GM12892 (cell line): ENCODE results near the gene ZC3H12A.
A peak's percentile ranks its signal among the peaks of the same experiment; 100 is the strongest.

Source experiments
- DNase-seq: peaks from one replicate; pipeline ENCODE4 v3.0.0; 2011; ENCODE audit not compliant: insufficient read length
- FAIRE-seq: peaks from 2 replicates; lab custom pipeline; 2011; peaks lifted over from hg19 to GRCh38; lab: Jason Lieb, UNC
- POLR2A ChIP-seq: IDR thresholded peaks from 2 replicates; pipeline ENCODE4 v1.6.1; 2011; ENCODE audit warnings: low read depth, low read length, control low read depth
- POLR2AphosphoS5 ChIP-seq: IDR thresholded peaks from 2 replicates; pipeline ENCODE4 v1.6.1; 2011; ENCODE audit warnings: low read depth, low read length, control low read depth
- TAF1 ChIP-seq: IDR thresholded peaks from 2 replicates; pipeline ENCODE4 v1.6.1; 2011; ENCODE audit warnings: low read depth, mild to moderate bottlenecking, control low read depth, low read length, borderline replicate concordance

The ZC3H12A gene

GRCh38 chr1:37476087-37476452 is 1.7 kb downstream of the ZC3H12A start:
- TF ChIP-seq TAF1 (no peak), POLR2AphosphoS5 (0 out of 2 replicates have a peak, but pooled peaks have one; percentile 16)
- FAIRE-seq = no peak
- DNase-seq = no peak

- FAIRE-seq = no peak
- no peak for TF ChIP-seq POLR2AphosphoS5
- TF ChIP-seq TAF1 = no peak
- no peak for TF ChIP-seq POLR2A
- DNase-seq = no peak
Measured at GRCh38 chr1:37476460-37477197, 2.2 kb downstream of the ZC3H12A start.

GRCh38 chr1:37477198-37477931 is 3.0 kb downstream of the ZC3H12A start:
- FAIRE-seq (peak; percentile 84), DNase-seq (peak; percentile 63)
- peak; percentile 70 for TF ChIP-seq POLR2A
- TF ChIP-seq TAF1 = 0 out of 2 replicates have a peak, but pooled peaks have one; percentile 19
- TF ChIP-seq POLR2AphosphoS5 = peak; percentile 71

GRCh38 chr1:37477946-37478345 is 3.6 kb downstream of the ZC3H12A start:
- DNase-seq (no peak), FAIRE-seq (no peak)
- no peak for TF ChIP-seq TAF1
- TF ChIP-seq POLR2A = 0 out of 2 replicates have a peak, but pooled peaks have one; percentile 11
- 0 out of 2 replicates have a peak, but pooled peaks have one; percentile 5 for TF ChIP-seq POLR2AphosphoS5

GRCh38 chr1:37478451-37478881 is 4.1 kb downstream of the ZC3H12A start:
- DNase-seq (no peak), FAIRE-seq (peak; percentile 70)
- TF ChIP-seq TAF1 (no peak), POLR2AphosphoS5 (peak; percentile 15; the same call in 1 of the 2 replicates)

DNA sequence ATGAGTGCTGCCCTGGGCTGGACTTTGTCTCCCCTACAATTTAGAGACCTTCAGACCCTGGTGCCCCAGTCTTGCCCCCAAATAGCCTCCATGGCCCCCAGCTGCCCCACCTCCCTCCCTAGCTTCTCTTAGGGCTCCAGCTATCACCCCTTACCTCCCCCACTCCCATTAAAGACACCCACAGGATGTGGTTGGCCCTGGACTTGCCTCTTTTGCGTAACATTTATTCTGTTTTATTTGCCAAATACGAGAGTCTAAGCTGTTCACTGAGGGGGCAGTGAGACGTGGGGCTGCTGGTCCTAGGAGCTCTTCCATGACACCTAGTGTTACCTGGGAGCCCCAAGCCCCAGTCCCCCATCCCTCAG is 4.5 kb downstream of the ZC3H12A start:
- DNase-seq (no peak), FAIRE-seq (no peak)
- TF ChIP-seq POLR2A (no peak), TAF1 (no peak), POLR2AphosphoS5 (no peak)

- FAIRE-seq (peak; percentile 91), DNase-seq (peak; percentile 87)
- TF ChIP-seq TAF1 (peak; percentile 59; the same call in 1 of the 2 replicates), POLR2A (peak; percentile 82), POLR2AphosphoS5 (peak; percentile 52; the same call in 1 of the 2 replicates)
Measured at GRCh38 chr1:37479255-37480124, 5.1 kb downstream of the ZC3H12A start.

DNA sequence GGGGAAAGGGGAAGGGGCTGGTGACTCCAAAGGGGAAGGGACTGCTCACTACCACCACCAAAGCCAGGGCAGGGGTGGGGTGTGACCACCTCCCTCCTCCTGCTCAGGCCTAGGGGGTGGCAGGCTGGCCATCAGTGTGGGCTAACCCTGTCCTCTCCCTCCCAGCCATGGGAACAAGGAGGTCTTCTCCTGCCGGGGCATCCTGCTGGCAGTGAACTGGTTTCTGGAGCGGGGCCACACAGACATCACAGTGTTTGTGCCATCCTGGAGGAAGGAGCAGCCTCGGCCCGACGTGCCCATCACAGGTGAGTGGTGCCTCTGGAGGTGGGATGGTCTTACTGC is 5.7 kb downstream of the ZC3H12A start:
- TF ChIP-seq TAF1 (no peak), POLR2AphosphoS5 (no peak), POLR2A (no peak)
- no peak for DNase-seq
- FAIRE-seq = no peak

DNA sequence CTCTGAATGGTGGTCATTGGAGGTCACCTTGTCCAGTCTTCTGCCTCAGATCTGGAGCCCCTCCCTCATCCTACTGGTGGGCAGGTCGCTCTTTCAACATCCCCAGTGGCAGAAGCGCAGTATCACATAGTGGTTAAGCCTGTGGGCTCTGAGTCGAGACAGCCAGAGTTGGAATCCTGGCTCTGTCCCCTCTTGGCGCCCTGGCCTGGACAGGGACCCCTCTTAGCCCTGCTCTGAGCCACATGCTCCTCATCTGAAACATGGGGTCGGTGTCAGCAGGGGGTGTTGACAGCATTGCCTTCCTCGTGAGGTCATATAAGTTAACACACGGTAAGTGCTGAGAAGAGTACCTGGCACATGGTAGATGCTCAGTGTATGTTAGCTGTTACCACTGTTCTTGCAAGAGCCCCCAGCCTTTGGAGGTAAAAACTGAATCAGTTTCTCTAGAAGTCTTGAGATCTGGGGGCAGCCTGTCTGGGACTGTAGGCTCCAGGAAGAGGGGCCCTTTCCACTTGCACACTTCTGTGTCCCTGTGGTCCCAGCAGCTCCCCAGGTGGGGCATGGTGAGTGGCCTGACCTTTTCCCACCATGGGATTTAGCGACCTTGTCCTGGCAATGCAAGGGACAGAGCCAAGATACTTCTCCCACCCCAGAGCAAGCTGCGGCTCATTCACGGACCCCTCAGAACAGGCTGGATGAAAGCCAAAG is 6.4 kb downstream of the ZC3H12A start:
- DNase-seq (no peak), FAIRE-seq (no peak)
- no peak for TF ChIP-seq TAF1
- no peak for TF ChIP-seq POLR2AphosphoS5
- no peak for TF ChIP-seq POLR2A

GRCh38 chr1:37481289-37482003 is 7.1 kb downstream of the ZC3H12A start:
- DNase-seq = no peak
- no peak for FAIRE-seq
- TF ChIP-seq POLR2AphosphoS5 = no peak
- no peak for TF ChIP-seq TAF1
- peak; percentile 49; the same call in 1 of the 2 replicates for TF ChIP-seq POLR2A

GRCh38 chr1:37482004-37482785 is 7.8 kb downstream of the ZC3H12A start:
- TF ChIP-seq POLR2AphosphoS5 (no peak), TAF1 (no peak), POLR2A (no peak)
- DNase-seq (no peak), FAIRE-seq (no peak)
